HepG2 (cell line): ENCODE results near the gene ABCB10. TPM values are rescaled to one million over a fixed set of nuclear protein-coding genes. Genes with fewer than 3 reads are reported as not detected.
A peak's percentile ranks its signal among the peaks of the same experiment; 100 is the strongest.

Source experiments
- ATF1 ChIP-seq: IDR thresholded peaks from 2 replicates; pipeline ENCODE4 v1.6.1; 2016; ENCODE audit warnings: mild to moderate bottlenecking, control low read depth
- ETV5 ChIP-seq: IDR thresholded peaks from 2 replicates; pipeline ENCODE4 v1.6.1; 2018; ENCODE audit warnings: missing biosample characterization, missing genetic modification reagents, inconsistent platforms, borderline replicate concordance
- GABPA ChIP-seq, 2 experiments: IDR thresholded peaks; 2 replicates each; pipeline ENCODE4 v1.6.1; 2011 to 2016; ENCODE audit warnings: low read depth in 2 of 2, low read length in 1 of 2, missing biosample characterization in 1 of 2, missing genetic modification characterization in 1 of 2
- GATAD1 ChIP-seq: IDR thresholded peaks from 2 replicates; pipeline ENCODE4 v1.6.1; 2016; ENCODE audit warnings: missing genetic modification reagents, missing compliant biosample characterization
- HBP1 ChIP-seq: IDR thresholded peaks from 2 replicates; pipeline ENCODE4 v1.6.1; 2016; ENCODE audit warnings: low read depth, control low read depth
- HDAC6 ChIP-seq: fragments of 200-600 bp; sonication (generic); IDR thresholded peaks from 2 replicates; pipeline ENCODE4 v1.7.0; 2017; ENCODE audit warnings: mild to moderate bottlenecking, antibody characterized with exemption, low read length, low read depth
- HIVEP1 ChIP-seq: sonication (generic); formaldehyde crosslinking; IDR thresholded peaks from 2 replicates; pipeline ENCODE4 v1.4.0; 2020; ENCODE audit warnings: mild to moderate bottlenecking, missing genetic modification reagents
- KDM1A ChIP-seq: IDR thresholded peaks from 2 replicates; pipeline ENCODE4 v1.6.1; 2016; ENCODE audit warnings: missing compliant biosample characterization
- NFKBIZ ChIP-seq: IDR thresholded peaks from 2 replicates; pipeline ENCODE4 v1.6.1; 2018; ENCODE audit warnings: missing genetic modification reagents, missing compliant biosample characterization
- PAXIP1 ChIP-seq: sonication (generic); formaldehyde crosslinking; conservative IDR thresholded peaks from 2 replicates; pipeline ENCODE4 v1.4.0; 2020; ENCODE audit warnings: mild to moderate bottlenecking, missing genetic modification reagents, moderate library complexity
- PRDM10 ChIP-seq: sonication (generic); formaldehyde crosslinking; IDR thresholded peaks from 2 replicates; pipeline ENCODE4 v1.4.0; 2020; ENCODE audit warnings: low read depth, missing genetic modification reagents
- RARG ChIP-seq: sonication (generic); formaldehyde crosslinking; IDR thresholded peaks from 2 replicates; pipeline ENCODE4 v1.4.0; 2020; ENCODE audit warnings: low read depth, mild to moderate bottlenecking, missing genetic modification reagents
- TOE1 ChIP-seq: sonication (generic); formaldehyde crosslinking; IDR thresholded peaks from 2 replicates; pipeline ENCODE4 v1.4.0; 2020; ENCODE audit warnings: mild to moderate bottlenecking, missing genetic modification reagents
- ZGPAT ChIP-seq: IDR thresholded peaks from 2 replicates; pipeline ENCODE4 v1.6.1; 2016; ENCODE audit warnings: mild to moderate bottlenecking
- ZNF607 ChIP-seq: sonication (generic); formaldehyde crosslinking; IDR thresholded peaks from 2 replicates; pipeline ENCODE4 v1.5.1; 2020; ENCODE audit warnings: missing genetic modification reagents, mild to moderate bottlenecking, borderline replicate concordance
- ZNF883 ChIP-seq: sonication (generic); formaldehyde crosslinking; IDR thresholded peaks from 2 replicates; pipeline ENCODE4 v1.5.1; 2020; ENCODE audit warnings: mild to moderate bottlenecking, missing genetic modification reagents; ENCODE audit errors: not compliant biosample characterization
- ZNF891 ChIP-seq: sonication (generic); formaldehyde crosslinking; IDR thresholded peaks from 2 replicates; pipeline ENCODE4 v1.5.0; 2020; ENCODE audit warnings: mild to moderate bottlenecking, missing genetic modification reagents
- polyA plus RNA-seq, 8 experiments: library from polyadenylated mRNA; depleted of rRNA in 3 of 8; stranded (reverse) in 7 of 8; unstranded in 1 of 8; fragments of >200 nt; fragmentation: Illumina TruSeq in 4 of 8; extraction: Trizol in 4 of 8; gene quantifications; 2 replicates each; pipeline versions ENCODE4 v1.2.1 to v1.2.3, GENCODE V29; 2011 to 2016; ENCODE audit warnings: low read depth in 4 of 8, missing spikeins in 1 of 8, mixed read lengths in 1 of 8; ENCODE audit not compliant: insufficient read depth in 1 of 8
- total RNA-seq, 5 experiments: library from RNA; depleted of rRNA; stranded (reverse); fragments of >200 nt; fragmentation: Illumina TruSeq; extraction: Trizol; gene quantifications; 2 replicates each; pipeline ENCODE4 v1.2.3, GENCODE V29; 2016; ENCODE audit warnings: low read depth in 1 of 5

ABCB10 gene
- total and polyA plus RNA-seq, 2 of the 13 experiments (the other 11 are each of a cell fraction or from before 2014, with no cell fraction given) = 11.2 to 28.9 TPM

GRCh38 chr1:229507951-229508822 is 50.3 kb downstream of the ABCB10 start, which contains the start of gene NUP133 (continued):
- TF ChIP-seq ZNF883 (CRISPR knock-in tag) = no peak
- TF ChIP-seq PRDM10 (CRISPR knock-in tag) = no peak; the same call in 1 of the 2 replicates
- TF ChIP-seq RARG = no peak
- no peak for TF ChIP-seq TOE1 (CRISPR knock-in tag)
- TF ChIP-seq HBP1 = peak; percentile 94
- TF ChIP-seq KDM1A (CRISPR knock-in tag) = no peak
- peak; percentile 50; the same call in 1 of the 2 replicates for TF ChIP-seq ZNF607 (CRISPR knock-in tag)
- peak; percentile 97 for TF ChIP-seq GATAD1 (CRISPR knock-in tag)
- TF ChIP-seq ZGPAT (CRISPR knock-in tag) = peak; percentile 95
- TF ChIP-seq HIVEP1 (CRISPR knock-in tag) = peak; percentile 66
- TF ChIP-seq HDAC6 = no peak
- peak; percentile 35; the same call in 1 of the 2 replicates for TF ChIP-seq PAXIP1 (CRISPR knock-in tag)
- TF ChIP-seq ZNF891 = peak; percentile 53; the same call in 1 of the 2 replicates
- TF ChIP-seq GABPA (IDR thresholded peaks at IDR 0.05; ENCODE audit: low read depth, low read length) = no peak
- TF ChIP-seq GABPA (CRISPR knock-in tag; IDR thresholded peaks at IDR 0.05; ENCODE audit: low read depth) = peak; percentile 60
- TF ChIP-seq ATF1 (CRISPR knock-in tag) = peak; percentile 98
- peak; percentile 19; the same call in 1 of the 2 replicates for TF ChIP-seq ETV5 (CRISPR knock-in tag)
- TF ChIP-seq NFKBIZ = no peak
